ENCODE measurements around the gene DRC3.

Gene DRC3

GRCh38 chr17:17966399-17966798 is 6.3 kb upstream of the DRC3 start:
- DNase-seq (ENCODE audit: low read depth), result no peak

GRCh38 chr17:17970699-17971430 is 1.8 kb upstream of the DRC3 start:
- DNase-seq (ENCODE audit: low read depth), result no peak

GRCh38 chr17:17971431-17972125 is 1.1 kb upstream of the DRC3 start:
- no peak for DNase-seq (ENCODE audit: low read depth)

- no peak for DNase-seq (ENCODE audit: low read depth)
Measured at GRCh38 chr17:17972952-17973254, 241 bp downstream of the DRC3 start.

GRCh38 chr17:17975436-17975835 is 2.8 kb downstream of the DRC3 start:
- DNase-seq (ENCODE audit: low read depth), result no peak

GRCh38 chr17:17976931-17977570 is 4.4 kb downstream of the DRC3 start:
- no peak for DNase-seq (ENCODE audit: low read depth)

GRCh38 chr17:17978481-17979424 is 6.1 kb downstream of the DRC3 start:
- DNase-seq (ENCODE audit: low read depth), result no peak

- DNase-seq (ENCODE audit: low read depth), result no peak
Measured at GRCh38 chr17:17979778-17980177, 7.1 kb downstream of the DRC3 start.

GRCh38 chr17:17981330-17981729 is 8.7 kb downstream of the DRC3 start:
- DNase-seq (ENCODE audit: low read depth), result no peak

GRCh38 chr17:17982801-17983200 is 10.1 kb downstream of the DRC3 start:
- no peak for DNase-seq (ENCODE audit: low read depth)

GRCh38 chr17:17983376-17983775 is 10.7 kb downstream of the DRC3 start:
- DNase-seq (ENCODE audit: low read depth), result no peak

- DNase-seq (ENCODE audit: low read depth), result no peak
Measured at GRCh38 chr17:17983776-17984175, 11.1 kb downstream of the DRC3 start.

GRCh38 chr17:17985153-17985552 is 12.5 kb downstream of the DRC3 start:
- DNase-seq (ENCODE audit: low read depth), result no peak

- DNase-seq (ENCODE audit: low read depth), result no peak
Measured at GRCh38 chr17:17985555-17985954, 12.9 kb downstream of the DRC3 start.

GRCh38 chr17:17987187-17987896 is 14.7 kb downstream of the DRC3 start:
- no peak for DNase-seq (ENCODE audit: low read depth)

- DNase-seq (ENCODE audit: low read depth), result no peak
Measured at GRCh38 chr17:17987901-17988300, 15.2 kb downstream of the DRC3 start.

- DNase-seq (ENCODE audit: low read depth), result no peak
Measured at GRCh38 chr17:17988427-17988945, 15.8 kb downstream of the DRC3 start.

GRCh38 chr17:17989081-17989480 is 16.4 kb downstream of the DRC3 start:
- DNase-seq (ENCODE audit: low read depth), result no peak

GRCh38 chr17:17989618-17990017 is 17.0 kb downstream of the DRC3 start:
- no peak for DNase-seq (ENCODE audit: low read depth)

- DNase-seq (ENCODE audit: low read depth), result no peak
Measured at GRCh38 chr17:17990282-17990681, 17.6 kb downstream of the DRC3 start.

- DNase-seq (ENCODE audit: low read depth), result no peak
Measured at GRCh38 chr17:17993366-17993765, 20.7 kb downstream of the DRC3 start.
